Panc1 (cell line): ENCODE measurements around the gene PEX13. TPM values are rescaled to one million over a fixed set of nuclear protein-coding genes. Genes with fewer than 3 reads are reported as not detected.

Source experiments
- ATAC-seq: fragments of 200-7000 bp; cut with Tn5 transposase; 2 replicates; pipeline ENCODE4 v1.9.1; 2020; ENCODE audit warnings: mild to moderate bottlenecking, moderate library complexity
- BruUV-seq: library from RNA; stranded (reverse); fragments of 400-500 nt; replicated peaks from 2 replicates; lab custom pipeline; 2021; lab: Mats Ljungman, UMichigan
- CTCF ChIA-PET: fragments of 300-600 bp; sonication (Branson Sonifier 250); formaldehyde crosslinking; loops from one replicate; lab custom pipeline; 2022; ENCODE audit warnings: antibody characterized with exemption; lab: Charles Lee
- POLR2A ChIA-PET: fragments of 300-600 bp; sonication (Branson Sonifier 250); formaldehyde crosslinking; loops from one replicate; lab custom pipeline; 2022; ENCODE audit warnings: antibody characterized with exemption; lab: Charles Lee
- DNase-seq: peaks from one replicate; pipeline ENCODE4 v3.0.0-alpha.2; 2010; ENCODE audit warnings: low read depth, low spot score
- H3K27ac ChIP-seq: 2 replicates; pipeline ENCODE4 v1.5.1; 2011; ENCODE audit warnings: mild to moderate bottlenecking, low read length, inconsistent platforms
- H3K27me3 ChIP-seq: fragments of 200-500 bp; sonication (Bioruptor generic); 2 replicates; pipeline ENCODE4 v1.6.0; 2014; ENCODE audit warnings: low read length, inconsistent platforms; ENCODE audit not compliant: control insufficient read depth, insufficient read depth
- H3K36me3 ChIP-seq: fragments of 200-500 bp; sonication (Bioruptor generic); 2 replicates; pipeline ENCODE4 v1.5.1; 2014; ENCODE audit warnings: inconsistent platforms, mild to moderate bottlenecking, low read length, moderate library complexity; ENCODE audit not compliant: control insufficient read depth, insufficient read depth
- H3K4me1 ChIP-seq: 2 replicates; pipeline ENCODE4 v1.5.1; 2011; ENCODE audit warnings: inconsistent platforms, mild to moderate bottlenecking, low read length, moderate library complexity; ENCODE audit not compliant: control insufficient read depth, insufficient read depth
- H3K4me3 ChIP-seq, 2 experiments: 2 replicates each; pipeline ENCODE4 v1.5.1; 2011 to 2012; ENCODE audit warnings: low read depth in 2 of 2, low read length in 2 of 2, mild to moderate bottlenecking in 2 of 2, inconsistent platforms in 1 of 2, moderate library complexity in 1 of 2
- H3K9me3 ChIP-seq: fragments of 200-500 bp; sonication (Bioruptor generic); 2 replicates; pipeline ENCODE4 v1.5.1; 2014; ENCODE audit warnings: low read depth, mild to moderate bottlenecking, inconsistent platforms, low read length, moderate library complexity; ENCODE audit not compliant: control insufficient read depth, insufficient read depth
- POLR2AphosphoS5 ChIP-seq: IDR thresholded peaks from 2 replicates; pipeline ENCODE4 v1.6.1; 2012; ENCODE audit warnings: mild to moderate bottlenecking, low read depth, low read length, moderate library complexity
- SIN3A ChIP-seq: IDR thresholded peaks from 2 replicates; pipeline ENCODE4 v1.6.1; 2012; ENCODE audit warnings: low read depth, mild to moderate bottlenecking, low read length, moderate library complexity, borderline replicate concordance; ENCODE audit not compliant: insufficient read depth
- TCF7L2 ChIP-seq: IDR thresholded peaks from 2 replicates; pipeline ENCODE4 v1.6.1; 2011; ENCODE audit warnings: mild to moderate bottlenecking, low read depth, low read length, inconsistent platforms
- in situ Hi-C: cut with HindIII; loops from 2 replicates; pipeline ENCODE4 v1.10.0; 2016; ENCODE audit warnings: low sequenced_read_pairs, low pct_unique_long_range_greater_than_20kb
- intact Hi-C: fragments of 100-400 bp; cut with micrococcal nuclease; formaldehyde crosslinking; loops from one replicate; pipeline ENCODE4 v1.10.0; 2022; ENCODE audit not compliant: unreplicated experiment
- total RNA-seq: library from RNA; stranded (reverse); gene quantifications from one replicate; pipeline ENCODE4 v1.2.1, GENCODE V29; 2021; ENCODE audit not compliant: unreplicated experiment
- TF ChIP-seq, protein P1 (sequence below), 2 experiments: IDR thresholded peaks; 2 replicates each; pipeline ENCODE4 v1.6.1; 2011 to 2012; ENCODE audit warnings: low read depth in 2 of 2, control low read depth in 1 of 2, low read length in 1 of 2, mild to moderate bottlenecking in 1 of 2, moderate library complexity in 1 of 2; ENCODE audit not compliant: insufficient read depth in 1 of 2
- TF ChIP-seq, protein P2 (sequence below): fragments of 450-650 bp; IDR thresholded peaks from 2 replicates; pipeline ENCODE4 v1.5.1; 2017; ENCODE audit warnings: mild to moderate bottlenecking

The PEX13 gene
- total RNA-seq, 1 experiment from 2014 or later, result 24.7 TPM

DNA sequence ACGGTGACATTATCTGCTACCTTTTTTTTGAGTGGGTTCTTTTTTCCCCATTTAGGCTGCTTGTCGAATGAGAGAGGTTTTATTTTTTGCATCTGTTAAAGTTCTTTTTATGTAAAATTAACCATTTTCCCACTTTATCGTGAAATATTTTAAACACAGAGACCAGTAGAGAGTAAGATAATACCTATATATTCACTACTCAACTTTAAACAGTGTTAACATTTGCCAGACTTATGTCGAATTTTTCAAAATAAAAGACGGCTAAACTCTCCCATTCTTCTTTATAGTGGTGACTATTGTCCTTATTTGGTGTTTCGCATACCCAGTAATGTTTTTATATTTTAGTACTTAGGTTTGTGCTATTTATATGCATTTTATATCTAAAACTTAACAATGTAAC, 1.3 kb downstream of the PEX13 start:
- no peak for ATAC-seq
- peak overlapping the region; percentile 94 to 98 for H3K4me3 ChIP-seq
- H3K27ac ChIP-seq, result peak overlapping the region; percentile 99
- TF ChIP-seq SIN3A, result no peak
- TF ChIP-seq, protein P1, sequence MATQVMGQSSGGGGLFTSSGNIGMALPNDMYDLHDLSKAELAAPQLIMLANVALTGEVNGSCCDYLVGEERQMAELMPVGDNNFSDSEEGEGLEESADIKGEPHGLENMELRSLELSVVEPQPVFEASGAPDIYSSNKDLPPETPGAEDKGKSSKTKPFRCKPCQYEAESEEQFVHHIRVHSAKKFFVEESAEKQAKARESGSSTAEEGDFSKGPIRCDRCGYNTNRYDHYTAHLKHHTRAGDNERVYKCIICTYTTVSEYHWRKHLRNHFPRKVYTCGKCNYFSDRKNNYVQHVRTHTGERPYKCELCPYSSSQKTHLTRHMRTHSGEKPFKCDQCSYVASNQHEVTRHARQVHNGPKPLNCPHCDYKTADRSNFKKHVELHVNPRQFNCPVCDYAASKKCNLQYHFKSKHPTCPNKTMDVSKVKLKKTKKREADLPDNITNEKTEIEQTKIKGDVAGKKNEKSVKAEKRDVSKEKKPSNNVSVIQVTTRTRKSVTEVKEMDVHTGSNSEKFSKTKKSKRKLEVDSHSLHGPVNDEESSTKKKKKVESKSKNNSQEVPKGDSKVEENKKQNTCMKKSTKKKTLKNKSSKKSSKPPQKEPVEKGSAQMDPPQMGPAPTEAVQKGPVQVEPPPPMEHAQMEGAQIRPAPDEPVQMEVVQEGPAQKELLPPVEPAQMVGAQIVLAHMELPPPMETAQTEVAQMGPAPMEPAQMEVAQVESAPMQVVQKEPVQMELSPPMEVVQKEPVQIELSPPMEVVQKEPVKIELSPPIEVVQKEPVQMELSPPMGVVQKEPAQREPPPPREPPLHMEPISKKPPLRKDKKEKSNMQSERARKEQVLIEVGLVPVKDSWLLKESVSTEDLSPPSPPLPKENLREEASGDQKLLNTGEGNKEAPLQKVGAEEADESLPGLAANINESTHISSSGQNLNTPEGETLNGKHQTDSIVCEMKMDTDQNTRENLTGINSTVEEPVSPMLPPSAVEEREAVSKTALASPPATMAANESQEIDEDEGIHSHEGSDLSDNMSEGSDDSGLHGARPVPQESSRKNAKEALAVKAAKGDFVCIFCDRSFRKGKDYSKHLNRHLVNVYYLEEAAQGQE (IDR thresholded peaks at IDR 0.05; ENCODE audit: insufficient read depth in 1 of 2, low read depth in 2 of 2, low read length in 1 of 2), result no peak
- TF ChIP-seq, protein P2, sequence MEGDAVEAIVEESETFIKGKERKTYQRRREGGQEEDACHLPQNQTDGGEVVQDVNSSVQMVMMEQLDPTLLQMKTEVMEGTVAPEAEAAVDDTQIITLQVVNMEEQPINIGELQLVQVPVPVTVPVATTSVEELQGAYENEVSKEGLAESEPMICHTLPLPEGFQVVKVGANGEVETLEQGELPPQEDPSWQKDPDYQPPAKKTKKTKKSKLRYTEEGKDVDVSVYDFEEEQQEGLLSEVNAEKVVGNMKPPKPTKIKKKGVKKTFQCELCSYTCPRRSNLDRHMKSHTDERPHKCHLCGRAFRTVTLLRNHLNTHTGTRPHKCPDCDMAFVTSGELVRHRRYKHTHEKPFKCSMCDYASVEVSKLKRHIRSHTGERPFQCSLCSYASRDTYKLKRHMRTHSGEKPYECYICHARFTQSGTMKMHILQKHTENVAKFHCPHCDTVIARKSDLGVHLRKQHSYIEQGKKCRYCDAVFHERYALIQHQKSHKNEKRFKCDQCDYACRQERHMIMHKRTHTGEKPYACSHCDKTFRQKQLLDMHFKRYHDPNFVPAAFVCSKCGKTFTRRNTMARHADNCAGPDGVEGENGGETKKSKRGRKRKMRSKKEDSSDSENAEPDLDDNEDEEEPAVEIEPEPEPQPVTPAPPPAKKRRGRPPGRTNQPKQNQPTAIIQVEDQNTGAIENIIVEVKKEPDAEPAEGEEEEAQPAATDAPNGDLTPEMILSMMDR, result no peak
- no peak for TF ChIP-seq TCF7L2
- TF ChIP-seq POLR2AphosphoS5, result no peak
- peaks cover 3% of the 10 kb centered on the region; the same call in 1 of the 2 replicates for H3K36me3 ChIP-seq
- no TSS peak for BruUV-seq
- CTCF ChIA-PET, result no interaction called here
- POLR2A ChIA-PET, result no interaction called here
- in situ Hi-C loops (no loop called here), intact Hi-C loops (no loop called here)
- no peaks in the 10 kb centered on the region for H3K27me3 ChIP-seq
- DNase-seq, result no peak
- no peaks in the 10 kb centered on the region for H3K9me3 ChIP-seq
- peaks cover 12% of the 10 kb centered on the region; the same call in 1 of the 2 replicates for H3K4me1 ChIP-seq

DNA sequence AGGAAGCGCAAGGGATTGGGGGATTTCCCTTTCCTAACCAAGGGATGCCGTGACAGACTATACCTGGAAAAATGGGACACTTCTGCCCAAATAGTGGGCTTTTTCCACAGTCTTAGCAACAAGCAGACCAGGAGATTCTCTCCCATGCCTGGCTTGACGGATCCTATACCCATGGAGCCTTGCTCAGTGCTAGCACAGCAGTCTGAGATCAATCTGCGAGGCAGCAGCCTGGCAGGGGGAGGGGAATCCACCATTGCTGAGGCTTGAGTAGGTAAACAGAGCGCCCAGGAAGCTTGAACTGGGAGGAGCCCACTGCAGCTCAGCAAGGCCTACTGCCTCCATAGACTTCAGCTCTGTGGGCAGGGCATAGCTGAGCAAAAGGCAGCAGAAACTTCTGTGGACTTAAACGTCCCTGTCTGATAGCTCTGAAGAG, 3.7 kb downstream of the PEX13 start:
- Histone ChIP-seq H3K4me3 (no peak overlapping the region), H3K4me1 (peaks cover 2% of the 10 kb centered on the region; the same call in 1 of the 2 replicates), H3K27ac (no peak overlapping the region), H3K36me3 (peaks cover 3% of the 10 kb centered on the region; the same call in 1 of the 2 replicates), H3K9me3 (no peaks in the 10 kb centered on the region), H3K27me3 (no peaks in the 10 kb centered on the region)
- CTCF ChIA-PET, result no interaction called here
- DNase-seq, result no peak
- intact Hi-C loops, result no loop called here
- POLR2A ChIA-PET, result no interaction called here
- BruUV-seq, result no TSS peak
- TF ChIP-seq POLR2AphosphoS5 (no peak), TCF7L2 (no peak), SIN3A (no peak)
- TF ChIP-seq, protein P1 (IDR thresholded peaks at IDR 0.05; ENCODE audit: insufficient read depth in 1 of 2, low read depth in 2 of 2, low read length in 1 of 2), result no peak
- TF ChIP-seq, protein P2, result no peak
- no peak for ATAC-seq
- in situ Hi-C loops, result no loop called here
